22Rv1 (cell line): ENCODE measurements around the gene PCDHB15.
"Not testable (repeated sequence)": the region's sequence is repeated elsewhere in the genome, so short reads cannot be mapped to it uniquely, and the experiment has no call there.

Experiments
- CTCF ChIP-seq: fragments of 450-650 bp; IDR thresholded peaks from 2 replicates; pipeline ENCODE4 v1.5.1; 2017; ENCODE audit warnings: mild to moderate bottlenecking
- ZFX ChIP-seq: fragments of 450-650 bp; IDR thresholded peaks from 2 replicates; pipeline ENCODE4 v1.6.1; 2017; ENCODE audit warnings: antibody characterized with exemption, borderline replicate concordance

GRCh38 chr5:141247434-141247833, 2.2 kb downstream of the PCDHB15 start:
- not testable (repeated sequence) for TF ChIP-seq CTCF, ZFX
